ENCODE measurements around the gene CLDN11.

Gene CLDN11

GRCh38 chr3:170418422-170419398, at the start of gene CLDN11:
Gene CLDN11 (plus strand): TSS chr3:170418868. CDS start chr3:170419067, 199 bp downstream.
- no peak for DNase-seq

GRCh38 chr3:170368921-170369320, 49.7 kb upstream of the CLDN11 start:
- no peak for DNase-seq

- DNase-seq: no peak
Measured at GRCh38 chr3:170372190-170372879, 46.3 kb upstream of the CLDN11 start.

- DNase-seq: no peak
Measured at GRCh38 chr3:170383567-170383966, 35.1 kb upstream of the CLDN11 start.

DNA sequence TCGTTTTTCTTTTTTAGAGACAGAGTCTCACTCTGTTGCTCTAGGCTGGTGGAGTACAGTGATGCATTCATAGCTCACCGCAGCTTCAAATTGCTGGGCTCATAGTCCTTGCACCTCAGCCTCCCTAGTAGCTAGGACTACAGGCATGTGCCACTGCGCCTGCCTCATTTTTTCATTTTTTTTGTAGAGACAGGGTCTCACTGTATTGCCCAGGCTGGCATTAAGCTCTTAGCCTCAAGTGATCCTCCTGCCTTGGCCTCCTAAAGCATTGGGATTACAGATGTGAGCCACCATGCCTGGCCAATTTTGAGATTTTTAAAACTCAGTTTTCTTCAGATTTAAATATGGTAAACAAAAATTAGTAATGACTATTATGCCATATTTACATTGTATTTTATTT, 32.2 kb upstream of the CLDN11 start:
- no peak for DNase-seq

GRCh38 chr3:170387950-170388349, 30.7 kb upstream of the CLDN11 start:
- no peak for DNase-seq

DNA sequence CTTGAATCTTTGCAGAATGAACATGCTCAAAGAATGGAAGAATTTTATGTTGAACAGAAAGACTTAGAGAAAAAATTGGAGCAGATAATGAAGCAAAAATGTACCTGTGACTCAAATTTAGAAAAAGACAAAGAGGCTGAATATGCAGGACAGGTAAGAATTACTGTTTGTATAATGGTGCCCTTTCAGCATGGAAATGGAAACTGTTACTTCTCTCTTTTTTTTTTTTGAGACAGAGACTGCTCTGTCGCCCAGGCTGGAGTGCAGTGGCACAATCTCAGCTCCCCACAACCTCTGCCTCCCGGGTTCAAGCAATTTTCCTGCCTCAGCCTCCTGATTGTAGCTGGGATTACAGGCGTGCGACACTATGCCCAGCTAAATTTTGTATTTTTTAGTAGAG, 27.6 kb upstream of the CLDN11 start:
- no peak for DNase-seq

DNA sequence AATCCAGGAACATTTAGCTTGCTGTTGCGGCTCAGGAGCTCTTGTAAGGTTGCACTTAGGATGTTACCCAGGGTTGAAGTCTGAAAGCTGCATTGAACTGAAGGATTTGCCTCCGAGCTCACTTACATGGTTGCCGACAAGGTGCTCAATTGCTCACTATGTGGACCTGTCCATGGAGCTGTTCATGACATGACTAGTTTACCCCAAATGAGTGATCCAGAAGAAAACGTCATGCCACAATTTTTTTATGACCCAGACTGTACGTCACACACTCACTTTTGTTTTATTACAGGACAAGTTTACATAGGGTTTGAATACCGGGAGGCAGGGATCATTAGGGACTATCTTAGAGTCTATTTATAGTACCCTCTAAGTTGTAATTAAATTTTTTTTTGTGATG, 21.0 kb upstream of the CLDN11 start:
- DNase-seq: no peak

DNA sequence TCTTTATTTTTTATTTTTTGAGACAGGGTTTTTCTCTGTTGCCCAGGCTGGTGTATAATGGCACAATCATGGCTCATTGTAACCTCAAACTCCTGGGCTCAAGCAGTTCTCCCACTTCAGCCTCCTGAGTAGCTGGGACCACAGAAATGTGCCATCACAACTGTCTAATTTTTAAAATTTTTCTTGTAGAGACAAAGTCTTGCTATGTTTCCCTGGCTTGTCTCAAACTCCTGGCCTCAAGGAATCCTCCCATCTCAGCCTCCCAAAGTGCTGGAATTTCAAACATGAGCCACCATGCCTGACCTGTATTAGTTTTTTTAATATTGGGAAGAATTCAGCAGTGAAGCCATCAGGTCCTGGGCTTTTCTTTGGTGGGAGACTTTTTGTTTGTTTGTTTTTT, 13.6 kb upstream of the CLDN11 start:
- no peak for DNase-seq

GRCh38 chr3:170410428-170411029, 8.1 kb upstream of the CLDN11 start:
- no peak for DNase-seq

DNA sequence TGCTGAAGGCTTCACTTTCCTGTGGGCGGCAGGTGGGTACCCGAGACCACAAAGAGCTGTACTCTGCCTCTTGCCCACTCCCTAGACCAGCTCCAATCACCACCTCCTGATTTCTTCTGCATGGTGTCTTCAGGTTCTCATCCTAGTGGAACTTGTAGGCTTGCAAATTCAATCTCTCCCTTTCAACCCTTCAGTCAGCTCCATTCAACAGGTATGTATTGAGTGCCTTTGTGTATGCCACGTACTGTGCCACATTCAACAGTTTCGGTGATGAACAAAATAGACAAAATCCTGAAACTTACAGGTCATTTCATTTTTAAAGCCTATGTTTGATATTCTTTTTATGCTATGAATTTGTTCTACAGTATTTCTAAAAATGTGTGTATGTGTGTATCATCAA, 5.4 kb upstream of the CLDN11 start:
- no peak for DNase-seq

DNA sequence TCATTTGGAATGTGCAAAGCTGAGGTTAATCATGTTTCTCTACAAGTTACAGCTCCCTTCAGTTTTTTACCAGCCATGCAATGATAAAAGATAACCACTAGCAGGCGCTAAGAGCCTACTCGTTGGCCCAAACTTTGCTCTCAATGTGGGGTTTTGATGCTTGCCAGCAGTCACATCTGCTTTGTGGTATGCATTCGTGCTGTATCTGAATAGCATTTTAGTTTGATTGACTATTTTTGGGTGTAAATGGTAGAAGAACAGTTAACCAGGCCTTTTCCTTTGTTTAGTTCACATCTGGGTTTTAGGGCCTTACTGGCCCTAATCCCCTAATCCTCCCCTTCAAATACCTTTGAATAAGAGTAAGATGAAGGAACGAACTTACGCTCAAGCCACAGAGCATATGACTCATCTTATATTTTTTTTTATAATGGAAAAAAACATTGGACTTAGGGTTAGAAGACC, 4.4 kb upstream of the CLDN11 start:
- peak; percentile 19 for DNase-seq

DNA sequence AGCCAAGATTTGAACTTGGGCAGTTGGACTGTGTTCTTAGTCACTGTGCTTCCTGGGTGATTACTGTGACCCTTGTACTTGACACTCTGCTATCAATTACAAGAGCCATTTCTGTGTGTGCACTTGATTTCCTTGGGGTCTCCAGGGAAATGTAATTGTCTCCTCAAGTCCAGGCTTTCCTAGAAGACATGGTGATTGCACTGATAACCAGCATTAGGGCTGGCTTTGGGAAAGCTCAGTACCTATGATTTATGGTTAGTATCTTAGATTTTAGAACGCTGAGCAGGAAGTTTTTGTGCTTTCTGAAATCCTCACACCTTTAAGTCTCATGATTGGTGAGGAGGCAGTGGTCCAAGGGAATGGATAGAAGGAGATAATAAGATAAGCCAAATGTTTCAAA, 1.6 kb upstream of the CLDN11 start:
- DNase-seq: no peak

DNA sequence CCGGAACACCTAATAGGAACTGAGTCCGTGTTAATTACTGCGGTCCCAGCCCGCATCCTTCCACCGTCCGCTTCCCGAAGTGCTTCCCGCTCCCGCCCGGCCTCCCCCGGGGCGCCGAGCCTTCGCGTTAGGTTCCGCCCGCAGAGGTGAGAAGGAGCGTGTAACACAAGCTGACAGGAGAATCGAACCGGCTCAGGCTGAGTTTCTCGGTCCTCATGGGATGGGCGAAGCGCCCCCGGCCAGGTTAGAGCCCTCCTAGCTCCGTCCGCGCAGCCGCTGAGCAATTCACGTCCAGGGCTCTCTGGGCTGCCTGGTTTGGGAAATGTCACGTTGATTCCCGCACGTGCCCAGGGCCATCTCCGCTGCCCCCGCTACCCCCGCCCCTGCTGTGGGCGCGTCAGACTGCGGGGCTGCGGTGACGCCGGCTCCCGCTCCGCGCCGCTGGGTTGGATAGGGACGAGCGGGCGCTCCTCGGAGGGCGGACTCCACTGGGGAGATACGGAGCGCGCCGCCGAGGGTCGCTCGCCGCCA, 954 bp downstream of the CLDN11 start:
- DNase-seq: no peak

DNA sequence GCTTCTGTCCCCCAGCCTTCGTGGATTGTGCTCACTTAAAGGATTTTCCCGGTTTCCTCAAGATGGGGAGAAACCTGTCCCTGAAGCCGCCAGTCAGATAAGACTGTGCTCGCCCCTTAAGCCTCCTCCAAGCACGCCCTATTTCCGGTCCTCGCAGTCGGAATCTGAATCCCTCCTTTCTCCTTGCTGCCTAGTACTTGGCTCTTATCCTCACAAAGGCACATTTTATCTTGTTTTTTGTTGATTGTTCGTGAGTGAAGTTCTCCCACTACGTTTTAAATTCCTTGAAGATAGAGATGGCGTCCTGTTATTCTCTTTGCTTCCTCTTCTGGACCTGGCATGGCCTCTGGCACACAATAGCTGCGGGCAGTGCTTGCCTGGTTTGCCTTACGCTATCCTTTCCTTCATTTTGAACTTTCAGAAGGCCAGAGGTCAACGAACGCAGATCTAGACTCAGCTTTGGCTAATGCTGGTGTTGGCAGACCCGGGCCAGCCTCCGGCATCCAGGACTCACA, 1.7 kb downstream of the CLDN11 start:
- no peak for DNase-seq

DNA sequence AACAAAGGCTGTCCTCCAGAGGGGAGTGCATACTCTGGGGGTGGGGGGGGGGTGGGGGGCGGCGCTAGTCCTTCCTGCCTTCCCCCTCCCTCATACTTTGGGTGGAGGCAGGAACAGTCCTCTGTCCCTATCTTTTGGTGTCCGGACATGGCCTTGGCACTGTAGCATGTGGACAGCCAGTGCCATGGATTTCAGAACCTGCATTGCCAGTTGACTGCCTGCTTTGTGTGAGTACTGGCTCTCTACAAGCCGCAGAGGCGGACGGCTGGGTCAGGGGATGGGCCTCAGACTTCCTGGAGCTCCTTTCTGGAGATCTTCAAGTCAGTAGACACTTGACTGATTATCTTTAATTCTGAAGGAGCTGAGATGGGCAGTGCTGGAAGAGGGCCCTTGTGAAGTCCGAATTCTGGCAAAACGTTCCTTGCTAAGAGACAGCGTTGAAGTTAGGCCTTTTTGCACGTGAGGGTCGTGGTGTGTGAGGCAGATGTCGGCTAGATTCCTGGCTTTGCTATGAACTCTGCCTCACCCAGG, 2.5 kb downstream of the CLDN11 start:
- no peak for DNase-seq

GRCh38 chr3:170421758-170422157, 3.1 kb downstream of the CLDN11 start:
- no peak for DNase-seq

- no peak for DNase-seq
Measured at GRCh38 chr3:170423001-170423615, 4.4 kb downstream of the CLDN11 start.

DNA sequence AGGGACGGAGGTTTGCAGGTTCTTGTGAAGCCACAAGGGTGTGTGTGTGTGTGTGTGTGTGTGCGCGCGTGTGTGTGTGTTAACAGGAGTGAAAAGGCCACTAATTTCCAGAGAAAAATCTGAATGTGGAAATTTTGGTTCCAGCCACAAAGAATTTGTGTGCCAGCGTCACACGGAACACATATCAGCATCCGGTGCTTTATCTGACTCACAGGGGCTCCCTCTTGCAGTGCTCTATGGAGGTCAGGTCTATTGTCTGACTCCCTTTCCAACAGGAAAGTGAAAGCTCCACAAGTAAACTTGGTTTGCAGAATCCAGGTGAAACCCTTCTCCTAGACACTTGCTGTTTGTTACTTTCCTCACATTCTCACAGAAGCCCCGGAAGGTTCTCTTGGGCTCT, 6.2 kb downstream of the CLDN11 start:
- no peak for DNase-seq

GRCh38 chr3:170425491-170426239, 7.0 kb downstream of the CLDN11 start:
- no peak for DNase-seq

GRCh38 chr3:170426240-170426797, 7.7 kb downstream of the CLDN11 start:
- DNase-seq: no peak
